Suprapubic skin (tissue), 4 donors: ENCODE results near the gene AUTS2.

ENCODE experiments used
- POLR2A ChIP-seq, 2 donors: fragments of 450-650 bp; IDR thresholded peaks; one replicate each; pipeline ENCODE4 v1.6.1; 2017; ENCODE audit warnings: antibody characterized with exemption in 2 of 2, mild to moderate bottlenecking in 2 of 2, moderate library complexity in 2 of 2
- POLR2AphosphoS5 ChIP-seq, 3 donors: sonication (generic); formaldehyde crosslinking; IDR thresholded peaks; one replicate each; pipeline ENCODE4 v1.6.1; 2017; ENCODE audit warnings: antibody characterized with exemption in 3 of 3

- no peak for TF ChIP-seq POLR2AphosphoS5 (IDR thresholded peaks at IDR 0.05)
- no peak for TF ChIP-seq POLR2A (IDR thresholded peaks at IDR 0.05)
Measured at GRCh38 chr7:70766694-70767093, 1168.4 kb downstream of the AUTS2 start.
